HuH-7 (cell line): ENCODE data around the gene MTERF4.

ENCODE experiments used
- DNase-seq: peaks from one replicate; pipeline ENCODE4 v3.0.0; 2011; ENCODE audit warnings: low spot score

MTERF4 gene

GRCh38 chr2:241133436-241133820, 31.3 kb upstream of the MTERF4 start:
- DNase-seq = no peak

- DNase-seq = no peak
These were observed 30.7 kb upstream of the MTERF4 start for GRCh38 chr2:241132538-241133435.

- DNase-seq = no peak
These were observed 29.4 kb upstream of the MTERF4 start for GRCh38 chr2:241131531-241131930.

GRCh38 chr2:241130316-241130715, 28.2 kb upstream of the MTERF4 start:
- no peak for DNase-seq

GRCh38 chr2:241129086-241129871, 27.2 kb upstream of the MTERF4 start:
- no peak for DNase-seq

GRCh38 chr2:241128266-241128665, 26.2 kb upstream of the MTERF4 start:
- DNase-seq = no peak

GRCh38 chr2:241126771-241127202, 24.7 kb upstream of the MTERF4 start:
- DNase-seq = no peak

- DNase-seq = no peak
These were observed 24.1 kb upstream of the MTERF4 start for GRCh38 chr2:241126201-241126611.

DNA sequence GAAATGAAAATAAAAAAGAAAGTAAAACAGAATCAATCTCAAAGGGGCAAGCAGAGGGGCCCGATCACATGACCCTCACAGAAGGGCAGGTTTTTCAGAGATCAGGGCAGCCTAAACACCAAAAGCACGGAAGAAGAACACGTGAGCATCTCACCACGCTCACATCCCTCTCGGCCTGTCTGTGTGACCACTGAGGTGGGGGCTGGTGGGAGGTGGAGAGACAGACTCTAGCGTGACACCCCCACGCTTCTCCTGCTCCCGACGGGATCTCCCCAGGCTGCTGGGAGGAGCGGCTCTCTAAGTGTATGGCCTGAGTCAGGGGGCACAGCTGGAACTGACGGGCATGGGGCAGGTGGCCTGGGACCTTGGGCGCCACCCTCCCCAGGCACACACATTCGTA, 23.5 kb upstream of the MTERF4 start:
- no peak for DNase-seq

DNA sequence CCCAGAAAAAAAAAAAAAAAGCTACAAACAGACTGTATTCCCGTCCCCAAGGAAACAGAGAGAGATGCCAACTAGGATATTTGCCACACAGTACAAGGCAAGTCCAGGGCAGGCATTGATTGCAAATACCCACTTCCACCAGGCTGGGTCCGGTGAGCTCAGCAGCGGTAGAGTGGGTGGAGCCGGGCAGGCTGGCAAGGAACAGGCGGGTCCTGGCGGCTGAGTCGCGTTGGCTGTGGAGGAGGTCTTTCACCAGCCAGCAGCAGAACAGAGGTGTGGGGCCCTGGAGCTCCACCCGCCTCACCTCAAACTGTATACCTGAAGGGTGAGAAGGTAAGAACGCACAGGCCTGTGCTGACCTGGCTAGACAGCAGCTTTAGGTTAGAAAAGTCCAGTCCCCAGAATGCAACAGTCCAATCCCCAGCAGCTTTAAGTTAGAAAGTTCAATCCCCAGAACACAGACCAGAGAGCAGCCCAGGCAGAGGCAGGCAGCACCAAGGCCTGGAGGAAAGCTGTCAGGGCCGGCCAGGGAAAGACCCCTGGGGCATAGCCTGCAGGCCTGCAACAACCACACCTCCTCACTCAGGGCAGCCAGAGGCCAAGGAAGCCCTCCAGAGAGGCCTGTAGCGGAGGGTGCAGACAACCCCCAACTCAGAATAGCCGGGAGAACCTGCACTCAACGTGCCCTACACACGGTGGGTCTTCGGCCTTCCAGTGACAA, 21.9 kb upstream of the MTERF4 start:
- no peak for DNase-seq

GRCh38 chr2:241122376-241123002, 20.4 kb upstream of the MTERF4 start:
- DNase-seq = no peak

DNA sequence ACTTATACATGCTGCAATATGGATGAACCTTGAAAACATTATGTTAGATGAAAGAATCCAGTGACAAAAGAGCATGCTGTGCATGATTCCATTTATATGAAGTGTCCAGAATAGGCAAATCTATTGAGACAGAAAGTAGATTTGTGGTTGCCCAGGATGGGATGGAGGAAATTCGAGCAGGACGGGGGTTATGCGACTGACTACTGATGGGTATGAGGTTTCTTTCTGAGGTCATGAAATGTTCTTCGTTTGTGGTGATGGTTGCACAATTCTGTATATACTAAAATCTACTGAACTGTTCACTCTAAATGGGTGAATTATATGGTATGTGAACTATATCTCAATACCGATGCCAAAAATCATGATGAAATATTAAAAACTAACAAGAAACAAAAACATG, 18.9 kb upstream of the MTERF4 start:
- no peak for DNase-seq

- no peak for DNase-seq
These were observed 18.4 kb upstream of the MTERF4 start for GRCh38 chr2:241120440-241120839.

DNA sequence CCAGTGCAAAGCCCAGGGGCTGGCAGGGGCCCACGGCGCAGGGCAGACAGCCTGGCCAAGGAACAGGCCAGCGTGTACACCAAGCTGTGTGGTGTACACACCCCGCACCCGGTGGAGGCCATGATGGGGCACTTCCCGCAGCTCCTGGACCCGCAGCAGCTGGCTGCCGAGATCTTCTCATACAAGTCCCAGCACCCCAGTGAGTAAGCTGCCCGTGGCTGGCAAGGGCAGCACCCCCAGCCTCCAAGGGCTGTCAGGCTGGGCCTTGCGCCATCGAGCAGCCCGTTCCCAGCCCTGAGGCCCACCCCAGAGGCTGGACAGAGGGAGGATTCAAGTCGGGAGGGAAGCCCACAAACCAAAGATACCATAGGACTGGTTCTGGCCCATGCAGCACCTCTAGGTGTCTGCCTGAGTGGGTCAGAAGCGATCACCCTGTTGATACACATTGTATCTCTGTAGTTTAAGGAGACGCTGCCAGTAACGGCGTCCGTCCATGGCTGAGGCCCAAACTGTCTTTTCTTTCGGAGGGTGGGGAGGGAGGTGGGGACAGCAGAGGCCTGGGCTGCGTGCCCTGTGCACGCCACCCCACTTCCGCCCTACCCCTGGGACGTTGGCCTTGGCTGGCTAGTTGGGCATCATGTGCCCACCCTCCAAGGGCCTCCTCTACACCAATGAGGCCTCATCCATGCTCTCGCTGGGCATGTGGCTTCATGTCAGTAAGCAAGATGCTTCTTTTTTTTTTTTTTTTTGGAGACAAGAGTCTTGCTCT, 16.8 kb upstream of the MTERF4 start:
- no peak for DNase-seq

GRCh38 chr2:241116606-241117560, 14.8 kb upstream of the MTERF4 start:
- DNase-seq = no peak

- no peak for DNase-seq
These were observed 13.3 kb upstream of the MTERF4 start for GRCh38 chr2:241115361-241115760.

DNA sequence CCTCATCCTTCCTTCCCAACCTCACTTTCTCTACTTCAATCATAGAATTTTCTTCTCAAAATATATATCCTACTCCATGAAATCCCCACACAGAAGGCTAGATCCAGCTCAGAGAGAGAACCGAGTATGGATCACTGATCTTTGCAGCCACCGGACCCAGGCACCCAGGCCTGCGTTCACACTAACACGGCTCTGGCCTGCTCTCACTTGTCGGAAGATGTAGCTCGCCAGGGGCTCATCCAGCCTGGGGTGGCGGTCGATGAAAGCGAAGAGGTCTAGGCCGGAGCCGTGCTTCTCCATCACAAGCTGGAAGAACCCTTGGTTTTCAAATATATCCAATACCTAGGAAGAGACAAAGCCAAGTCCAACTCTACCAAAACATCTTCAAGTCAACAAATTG, 12.7 kb upstream of the MTERF4 start:
- DNase-seq = no peak

- DNase-seq = no peak
These were observed 10.5 kb upstream of the MTERF4 start for GRCh38 chr2:241112592-241112991.

- no peak for DNase-seq
These were observed 10.0 kb upstream of the MTERF4 start for GRCh38 chr2:241112046-241112445.

- no peak for DNase-seq
These were observed 9.3 kb upstream of the MTERF4 start for GRCh38 chr2:241111440-241111805.
